HG03139 (cell line): Measurements from ENCODE around the gene TXN2.
"Not testable (repeated sequence)": the region's sequence is repeated elsewhere in the genome, so short reads cannot be mapped to it uniquely, and the experiment has no call there.

Experiments used
- ATAC-seq: cut with Tn5 transposase; IDR thresholded peaks from one replicate; pipeline ENCODE4 v1.9.1; 2021; ENCODE audit not compliant: unreplicated experiment

The TXN2 gene

DNA sequence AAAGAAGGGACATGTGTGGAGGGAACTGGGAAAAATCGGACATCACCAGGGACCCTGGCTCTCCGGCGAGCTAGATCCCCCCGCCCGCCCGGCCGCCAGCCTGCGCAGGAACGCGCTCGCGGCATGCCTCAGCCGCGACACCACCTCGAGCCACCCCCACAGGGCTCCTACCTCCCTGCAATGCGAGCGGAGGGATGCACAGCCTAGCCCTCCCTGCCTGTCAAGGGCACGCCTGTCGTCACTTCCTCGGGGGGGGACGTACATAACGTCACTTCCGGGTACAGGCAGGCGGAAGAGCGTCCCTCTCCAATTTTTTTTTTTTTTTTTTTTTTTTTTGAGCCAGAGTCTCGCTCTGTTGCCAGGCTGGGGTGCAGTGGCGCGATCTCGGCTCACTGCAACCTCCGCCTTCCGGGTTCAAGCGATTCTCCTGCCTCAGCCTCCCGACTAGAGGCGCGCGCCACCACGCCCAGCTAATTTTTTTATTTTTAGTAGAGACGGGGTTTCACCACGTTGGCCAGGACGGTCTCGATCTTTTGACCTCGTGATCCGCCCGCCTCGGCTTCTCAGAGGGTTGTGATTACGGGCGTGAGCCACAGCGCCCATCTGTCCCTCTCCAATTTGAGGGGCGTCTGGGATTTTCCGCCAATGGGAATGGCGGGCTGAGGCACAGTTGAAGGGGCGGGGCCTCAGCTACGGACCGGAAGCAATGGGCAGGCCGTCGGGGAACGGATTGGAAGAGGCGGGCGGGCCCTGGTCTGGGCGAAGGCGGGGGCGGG is at the start of gene TXN2:
TSS of gene TXN2 (minus strand) at position 248 of the 776 bp plus-strand sequence. CDS start 803 bp downstream, outside the sequence.
- peak; percentile 77 for ATAC-seq

DNA sequence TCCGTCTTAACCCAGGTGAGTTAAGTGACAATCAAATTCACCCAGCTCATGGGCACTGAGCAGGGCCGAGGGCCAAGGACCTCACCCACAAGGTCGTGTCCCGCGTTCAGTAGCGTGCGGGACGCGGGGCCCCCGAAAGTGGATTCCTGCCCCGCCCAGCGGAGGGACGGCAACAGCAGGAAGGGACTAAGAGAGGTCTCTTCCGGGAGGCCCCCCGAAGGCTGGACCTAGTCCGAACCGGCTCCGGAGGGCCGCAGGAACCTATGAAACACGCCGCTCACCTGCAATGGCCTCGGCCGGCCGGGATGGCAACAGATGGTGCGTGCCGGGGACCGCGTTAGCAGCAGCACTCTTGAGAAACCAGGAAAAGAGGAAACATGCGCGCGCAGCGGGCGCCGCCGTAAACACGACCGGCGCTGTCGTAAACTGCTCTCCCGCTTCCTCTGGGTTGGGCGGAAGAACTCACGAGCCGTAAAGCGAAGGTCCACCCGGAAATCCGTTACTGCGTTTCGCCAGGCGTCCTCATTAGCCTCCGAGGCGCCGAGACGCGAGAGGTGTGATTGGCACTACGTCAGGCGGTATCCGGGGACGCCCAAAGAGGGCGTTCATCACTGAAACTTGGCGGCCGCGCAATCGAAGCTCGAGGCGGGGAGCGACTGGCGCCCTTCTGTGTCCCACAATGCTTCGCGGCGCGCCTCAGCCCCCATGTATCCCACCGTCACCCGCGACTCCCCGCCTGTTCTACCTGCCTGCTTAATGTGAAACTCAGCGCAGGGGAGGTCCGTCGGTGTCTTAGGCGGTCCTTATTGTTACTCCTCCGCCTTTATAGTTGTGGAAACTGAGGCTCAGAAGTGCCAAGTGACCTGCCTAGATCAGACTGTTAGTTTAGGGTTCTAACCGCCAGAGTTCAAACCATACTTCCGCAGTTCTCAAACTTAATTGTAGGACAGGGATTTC is 47.6 kb upstream of the TXN2 start, which contains the start of gene EIF3D:
TSS of gene EIF3D (minus strand) at position 372 of the 957 bp plus-strand sequence. CDS start 3,045 bp downstream, outside the sequence.
- peak; percentile 94 for ATAC-seq

GRCh38 chr22:36528341-36528740 is 46.9 kb upstream of the TXN2 start:
- no peak for ATAC-seq

GRCh38 chr22:36522662-36523061 is 41.2 kb upstream of the TXN2 start:
- ATAC-seq = no peak

GRCh38 chr22:36520423-36520822 is 39.0 kb upstream of the TXN2 start:
- ATAC-seq = no peak

- not testable (repeated sequence) for ATAC-seq
Measured at GRCh38 chr22:36519906-36520305, 38.5 kb upstream of the TXN2 start.

DNA sequence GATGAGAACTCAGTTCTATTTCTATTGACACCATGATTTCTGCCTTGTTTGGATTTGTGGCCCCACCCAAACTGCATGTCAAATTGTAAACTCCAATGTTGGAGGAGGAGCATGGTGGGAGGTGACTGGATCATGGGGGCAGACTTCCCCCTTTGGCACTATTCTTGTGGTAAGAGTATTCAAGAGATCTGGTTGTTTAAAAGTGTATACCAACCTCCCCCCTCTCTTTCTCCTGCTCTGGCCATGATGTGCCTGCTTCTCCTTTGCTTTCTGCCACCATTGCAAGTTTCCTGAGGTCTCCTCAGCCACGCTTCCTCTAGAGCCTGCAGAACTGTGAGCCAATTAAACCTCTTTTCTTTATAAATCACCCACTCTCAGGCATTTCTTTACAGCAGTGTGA is 33.3 kb upstream of the TXN2 start:
- no peak for ATAC-seq

GRCh38 chr22:36512991-36513390 is 31.6 kb upstream of the TXN2 start:
- ATAC-seq = no peak

DNA sequence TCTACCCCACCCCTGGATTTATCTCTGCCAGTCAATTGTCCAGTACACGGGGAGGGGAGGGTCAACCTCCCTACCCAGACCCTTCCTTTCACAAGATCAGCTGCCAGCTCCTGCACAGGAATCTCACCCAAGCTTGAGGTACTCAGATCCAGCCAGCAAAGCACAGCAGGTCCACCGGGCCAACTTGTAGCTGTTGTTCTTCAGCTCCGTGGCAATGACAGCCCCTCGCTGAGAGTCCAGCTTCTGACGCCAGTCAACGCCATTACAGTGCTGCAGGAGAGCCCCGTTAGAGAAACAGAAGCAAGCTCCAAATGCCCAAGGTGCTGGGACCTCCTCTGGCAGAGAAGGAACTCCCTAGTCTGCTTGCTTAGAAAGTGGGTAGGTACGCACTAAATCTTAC is 30.9 kb upstream of the TXN2 start:
- no peak for ATAC-seq

DNA sequence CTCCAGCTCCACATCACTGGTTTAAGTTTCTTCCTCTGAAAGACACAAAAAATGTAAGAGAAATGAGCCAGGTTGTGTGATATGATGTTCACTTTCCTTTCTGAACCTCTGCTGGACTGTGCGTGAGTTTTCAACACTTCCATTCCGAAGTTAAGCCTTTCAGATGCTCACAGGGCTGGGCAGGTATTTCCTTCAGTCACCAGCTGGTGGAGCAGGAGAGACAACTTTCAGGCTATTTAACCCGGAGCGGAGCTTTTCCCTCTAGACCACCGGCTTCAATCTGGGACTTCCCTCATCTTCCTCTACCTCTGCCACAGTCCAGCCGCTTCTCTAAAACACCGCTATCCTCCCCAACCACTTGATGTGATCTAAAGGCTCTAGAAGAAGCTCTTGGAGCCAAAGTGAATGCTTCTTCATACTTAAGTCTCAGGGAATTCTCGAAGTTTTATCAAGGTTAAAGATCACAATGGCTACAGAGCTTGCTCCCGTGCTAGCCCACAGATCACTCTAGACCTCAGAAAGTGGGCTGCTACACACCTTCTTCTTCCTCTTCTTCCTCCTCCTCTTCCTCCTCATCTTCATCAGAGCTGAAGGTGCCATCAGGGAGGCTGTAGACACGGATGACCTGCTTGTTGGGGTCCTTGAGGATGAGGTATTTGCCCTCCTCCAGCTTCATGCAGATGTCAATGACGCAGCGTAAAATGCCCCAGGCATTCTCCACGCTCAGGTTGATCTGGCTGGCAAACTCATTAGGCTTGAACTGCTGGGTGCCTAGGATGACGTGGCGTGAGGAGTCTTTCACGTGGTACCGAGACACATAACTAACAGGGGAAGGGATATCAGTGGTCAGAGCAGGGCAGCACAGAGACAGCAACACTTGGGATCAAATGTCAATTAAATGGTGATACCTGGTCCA is 29.8 kb upstream of the TXN2 start:
- no peak for ATAC-seq

- no peak for ATAC-seq
Measured at GRCh38 chr22:36510384-36510783, 28.9 kb upstream of the TXN2 start.

- no peak for ATAC-seq
Measured at GRCh38 chr22:36507518-36508010, 26.1 kb upstream of the TXN2 start.

- ATAC-seq = peak; percentile 66
Measured at GRCh38 chr22:36506637-36507517, 25.4 kb upstream of the TXN2 start, which contains the start of gene FOXRED2. Gene FOXRED2, minus strand, starts transcription at chr22:36507040. Its CDS starts 618 bp downstream, at chr22:36506422.

DNA sequence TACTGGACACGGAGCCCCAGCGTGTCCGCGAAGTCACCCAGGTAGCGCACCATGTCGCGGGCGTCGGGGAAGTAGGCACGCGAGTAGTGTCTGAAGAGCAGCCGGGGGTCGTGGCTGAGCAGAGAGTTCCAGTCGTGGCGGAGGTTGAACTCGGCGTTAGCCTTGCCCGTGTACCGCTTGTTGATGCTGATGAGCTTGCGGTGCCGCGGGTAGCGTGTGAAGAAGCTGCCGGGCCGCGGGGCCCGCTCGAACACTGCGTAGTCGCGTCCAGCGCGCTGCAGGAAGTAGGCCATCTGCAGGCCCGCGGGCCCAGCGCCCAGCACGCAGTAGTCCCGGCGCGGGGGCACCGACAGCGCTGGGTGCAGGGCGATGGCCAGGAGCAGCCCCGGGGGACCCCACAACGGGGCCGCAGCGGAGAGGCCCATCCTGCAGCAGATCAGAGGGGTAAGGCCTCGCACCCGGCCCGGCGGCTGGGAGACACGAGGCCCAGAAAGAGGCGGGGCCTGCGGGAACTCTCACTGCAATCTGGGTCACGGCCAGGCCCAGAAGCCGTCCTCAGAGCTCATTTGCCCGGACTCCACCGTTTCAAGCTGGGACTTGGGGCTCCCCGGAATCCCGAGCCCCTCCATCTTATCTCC is 24.7 kb upstream of the TXN2 start:
- no peak for ATAC-seq

GRCh38 chr22:36497910-36498665 is 16.6 kb upstream of the TXN2 start:
- no peak for ATAC-seq

DNA sequence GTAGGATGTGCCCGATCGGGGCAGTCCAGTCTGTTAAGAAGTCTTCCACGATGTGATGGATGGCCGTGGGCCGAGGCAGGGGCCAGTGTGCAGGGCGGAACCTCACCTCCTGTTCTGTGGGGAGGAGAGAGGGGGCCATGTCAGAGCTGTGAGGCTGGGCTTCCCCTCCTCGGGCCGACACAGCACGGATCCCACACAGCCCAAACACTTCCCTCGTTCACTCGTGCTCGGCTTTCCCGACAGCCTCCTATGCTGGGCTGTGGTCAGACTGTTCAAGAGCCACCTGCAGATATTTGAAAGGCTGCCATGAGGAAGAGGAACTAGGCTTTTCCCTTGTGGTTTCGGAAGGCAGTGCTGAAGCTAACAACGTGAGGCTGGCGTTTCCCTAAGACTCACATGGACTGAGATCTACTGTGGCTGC is 12.3 kb upstream of the TXN2 start:
- no peak for ATAC-seq

- no peak for ATAC-seq
Measured at GRCh38 chr22:36492109-36492508, 10.7 kb upstream of the TXN2 start.

DNA sequence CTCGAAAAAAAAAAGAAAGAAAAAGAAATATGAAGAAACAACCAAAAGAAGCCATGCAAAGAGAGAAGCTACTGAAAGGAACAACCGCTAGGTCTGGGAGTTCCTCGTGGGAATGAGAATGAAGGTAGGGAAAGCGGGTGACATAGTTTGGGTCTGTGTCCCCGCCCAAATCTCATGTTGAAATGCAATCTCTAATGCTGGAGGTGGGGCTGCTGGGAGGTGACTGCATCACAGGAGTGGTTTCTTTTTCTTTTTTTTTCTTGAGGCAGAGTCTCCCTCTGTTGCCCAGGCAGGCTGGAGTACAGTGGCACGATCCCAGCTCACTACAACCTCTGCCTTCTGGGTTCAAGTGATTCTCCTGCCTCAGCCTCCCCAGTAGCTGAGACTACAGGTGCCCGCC is 9.7 kb upstream of the TXN2 start:
- ATAC-seq = no peak
